SU-DHL-6 (cell line): Measurements from ENCODE around the gene TAF15.

Source experiments
- H2AFZ ChIP-seq: fragments of 200-600 bp; sonication (generic); 2 replicates; pipeline ENCODE4 v1.6.1; 2014; ENCODE audit warnings: low read depth, mild to moderate bottlenecking, moderate library complexity, mixed read lengths, antibody characterized with exemption, low read length; ENCODE audit not compliant: severe bottlenecking
- H3F3A ChIP-seq: fragments of 200-600 bp; shearing (Covaris generic); 2 replicates; pipeline ENCODE4 v1.6.0; 2016; ENCODE audit warnings: antibody characterized with exemption, mild to moderate bottlenecking; ENCODE audit not compliant: insufficient read depth
- H3K27ac ChIP-seq: fragments of 200-600 bp; sonication (generic); 2 replicates; pipeline ENCODE4 v1.5.1; 2016; ENCODE audit warnings: low read depth, mild to moderate bottlenecking, low read length, moderate library complexity, mixed read lengths
- H3K27me3 ChIP-seq: fragments of 200-600 bp; sonication (generic), shearing (Covaris generic); 2 replicates; pipeline ENCODE4 v1.6.0; 2014; ENCODE audit warnings: mild to moderate bottlenecking, low read length
- H3K36me3 ChIP-seq: fragments of 200-600 bp; sonication (generic); 2 replicates; pipeline ENCODE4 v1.6.1; 2014; ENCODE audit warnings: mild to moderate bottlenecking, low read length, mixed read lengths
- H3K4me2 ChIP-seq: fragments of 300-600, 200-600 bp; shearing (Covaris generic), sonication (generic); 2 replicates; pipeline ENCODE4 v1.6.0; 2014; ENCODE audit warnings: low read length, low read depth, mild to moderate bottlenecking; ENCODE audit not compliant: poor library complexity, severe bottlenecking
- H3K4me3 ChIP-seq: fragments of 200-600 bp; sonication (generic); 2 replicates; pipeline ENCODE4 v1.5.1; 2014; ENCODE audit warnings: antibody characterized with exemption, low read length, mild to moderate bottlenecking, mixed read lengths; ENCODE audit not compliant: insufficient read depth, poor library complexity, severe bottlenecking
- H3K79me2 ChIP-seq: fragments of 200-600 bp; sonication (generic); 2 replicates; pipeline ENCODE4 v1.6.1; 2014; ENCODE audit warnings: mild to moderate bottlenecking, low read length, moderate library complexity; ENCODE audit not compliant: insufficient read depth
- H3K9ac ChIP-seq: fragments of 200-600 bp; sonication (generic); 2 replicates; pipeline ENCODE4 v1.7.0; 2014; ENCODE audit warnings: mild to moderate bottlenecking, low read length
- H3K9me2 ChIP-seq: fragments of 200-600 bp; sonication (generic); replicated peaks from 2 replicates; pipeline ENCODE4 v1.6.1; 2014; ENCODE audit warnings: low read length; ENCODE audit not compliant: insufficient read depth
- H3K9me3 ChIP-seq: fragments of 200-600 bp; sonication (generic); 2 replicates; pipeline ENCODE4 v1.6.1; 2014; ENCODE audit warnings: low read length, mixed read lengths; ENCODE audit not compliant: insufficient read depth
- H4K20me1 ChIP-seq: fragments of 200-600 bp; sonication (generic); 2 replicates; pipeline ENCODE4 v1.6.1; 2014; ENCODE audit warnings: low read depth, mild to moderate bottlenecking, antibody characterized with exemption, low read length, moderate library complexity, mixed read lengths
- EZH2phosphoT487 ChIP-seq: fragments of 200-600 bp; sonication (generic), shearing (Covaris generic); conservative IDR thresholded peaks from 2 replicates; pipeline ENCODE4 v1.6.1; 2018; ENCODE audit warnings: mild to moderate bottlenecking, antibody characterized with exemption, low read length, moderate library complexity, mixed read lengths
- TF ChIP-seq, protein P1 (sequence below): fragments of 200-600 bp; sonication (generic); IDR thresholded peaks from one replicate; pipeline ENCODE4 v1.5.1; 2017; ENCODE audit warnings: antibody characterized with exemption, mild to moderate bottlenecking, low read length, moderate library complexity; ENCODE audit not compliant: insufficient read depth, poor library complexity, severe bottlenecking

Gene TAF15

GRCh38 chr17:35763767-35764122 lies 45.5 kb upstream of the TAF15 start:
- Histone ChIP-seq H4K20me1 (no peaks in the 10 kb centered on the region), H3K79me2 (no peaks in the 10 kb centered on the region), H3K9me2 (no peaks in the 10 kb centered on the region), H3K36me3 (no peaks in the 10 kb centered on the region), H3F3A (no peaks in the 10 kb centered on the region), H3K9me3 (no peaks in the 10 kb centered on the region), H3K27me3 (no peaks in the 10 kb centered on the region), H3K27ac (no peak overlapping the region), H2AFZ (peak overlapping the region; percentile 75), H3K4me2 (peak overlapping the region; percentile 51), H3K9ac (peak overlapping the region; percentile 64; the same call in 1 of the 2 replicates), H3K4me3 (peak overlapping the region; percentile 48)
- no peak for TF ChIP-seq EZH2phosphoT487
- TF ChIP-seq, protein P1, sequence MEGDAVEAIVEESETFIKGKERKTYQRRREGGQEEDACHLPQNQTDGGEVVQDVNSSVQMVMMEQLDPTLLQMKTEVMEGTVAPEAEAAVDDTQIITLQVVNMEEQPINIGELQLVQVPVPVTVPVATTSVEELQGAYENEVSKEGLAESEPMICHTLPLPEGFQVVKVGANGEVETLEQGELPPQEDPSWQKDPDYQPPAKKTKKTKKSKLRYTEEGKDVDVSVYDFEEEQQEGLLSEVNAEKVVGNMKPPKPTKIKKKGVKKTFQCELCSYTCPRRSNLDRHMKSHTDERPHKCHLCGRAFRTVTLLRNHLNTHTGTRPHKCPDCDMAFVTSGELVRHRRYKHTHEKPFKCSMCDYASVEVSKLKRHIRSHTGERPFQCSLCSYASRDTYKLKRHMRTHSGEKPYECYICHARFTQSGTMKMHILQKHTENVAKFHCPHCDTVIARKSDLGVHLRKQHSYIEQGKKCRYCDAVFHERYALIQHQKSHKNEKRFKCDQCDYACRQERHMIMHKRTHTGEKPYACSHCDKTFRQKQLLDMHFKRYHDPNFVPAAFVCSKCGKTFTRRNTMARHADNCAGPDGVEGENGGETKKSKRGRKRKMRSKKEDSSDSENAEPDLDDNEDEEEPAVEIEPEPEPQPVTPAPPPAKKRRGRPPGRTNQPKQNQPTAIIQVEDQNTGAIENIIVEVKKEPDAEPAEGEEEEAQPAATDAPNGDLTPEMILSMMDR = no peak

GRCh38 chr17:35764123-35764991 lies 44.9 kb upstream of the TAF15 start:
- no peak for TF ChIP-seq EZH2phosphoT487
- TF ChIP-seq, protein P1 = peak; percentile 88
- Histone ChIP-seq H3K36me3 (no peaks in the 10 kb centered on the region), H3K79me2 (no peaks in the 10 kb centered on the region), H3K27ac (peak overlapping the region; percentile 65), H3K4me2 (peak overlapping the region; percentile 51), H3F3A (no peaks in the 10 kb centered on the region), H2AFZ (peak overlapping the region; percentile 75), H4K20me1 (no peaks in the 10 kb centered on the region), H3K9me2 (no peaks in the 10 kb centered on the region), H3K27me3 (no peaks in the 10 kb centered on the region), H3K9ac (peak overlapping the region; percentile 64), H3K4me3 (peak overlapping the region; percentile 62), H3K9me3 (no peaks in the 10 kb centered on the region)

GRCh38 chr17:35765086-35765710 lies 44.1 kb upstream of the TAF15 start:
- Histone ChIP-seq H3K9me3 (no peaks in the 10 kb centered on the region), H3F3A (no peaks in the 10 kb centered on the region), H3K27me3 (no peaks in the 10 kb centered on the region), H3K9ac (peak overlapping the region; percentile 64), H3K79me2 (no peaks in the 10 kb centered on the region), H3K4me2 (peak overlapping the region; percentile 51), H3K4me3 (peak overlapping the region; percentile 62), H3K36me3 (no peaks in the 10 kb centered on the region), H4K20me1 (no peaks in the 10 kb centered on the region), H2AFZ (no peak overlapping the region), H3K27ac (no peak overlapping the region), H3K9me2 (no peaks in the 10 kb centered on the region)
- TF ChIP-seq, protein P1 = no peak
